Stimulated activated CD8-positive, alpha-beta memory T cell treated with anti-CD3 and anti-CD28 coated beads, Interleukin-12 subunit alpha, Interleukin-12 subunit beta, amount 100 ng/mL, for 24 hours (primary cell): ENCODE data around the gene MEX3B.
A peak's percentile ranks its signal among the peaks of the same experiment; 100 is the strongest.

Experiments used
- DNase-seq: peaks from one replicate; pipeline ENCODE4 v3.0.0-alpha.2; 2020; ENCODE audit errors: extremely low read depth

Gene MEX3B

GRCh38 chr15:82045892-82046665 lies at the start of gene MEX3B:
MEX3B (minus strand) TSS chr15:82046018; CDS start chr15:82045705, 313 bp downstream.
- peak; percentile 81 for DNase-seq

- no peak for DNase-seq
Observed at GRCh38 chr15:82093774-82094211, 48.0 kb upstream of the MEX3B start.

- DNase-seq = no peak
Observed at GRCh38 chr15:82093325-82093724, 47.5 kb upstream of the MEX3B start.

GRCh38 chr15:82091636-82092140 lies 45.9 kb upstream of the MEX3B start:
- DNase-seq = no peak

GRCh38 chr15:82086243-82086995 lies 40.6 kb upstream of the MEX3B start:
- DNase-seq = no peak

- DNase-seq = no peak
Observed at GRCh38 chr15:82081914-82082762, 36.3 kb upstream of the MEX3B start.

GRCh38 chr15:82080774-82081173 lies 35.0 kb upstream of the MEX3B start:
- no peak for DNase-seq

- DNase-seq = no peak
Observed at GRCh38 chr15:82079736-82080135, 33.9 kb upstream of the MEX3B start.

- DNase-seq = no peak
Observed at GRCh38 chr15:82074610-82075009, 28.8 kb upstream of the MEX3B start.

- no peak for DNase-seq
Observed at GRCh38 chr15:82072926-82073537, 27.2 kb upstream of the MEX3B start.

GRCh38 chr15:82066455-82066854 lies 20.6 kb upstream of the MEX3B start:
- DNase-seq = no peak

- no peak for DNase-seq
Observed at GRCh38 chr15:82064824-82065223, 19.0 kb upstream of the MEX3B start.

- no peak for DNase-seq
Observed at GRCh38 chr15:82062479-82063454, 16.9 kb upstream of the MEX3B start.

- no peak for DNase-seq
Observed at GRCh38 chr15:82060817-82061216, 15.0 kb upstream of the MEX3B start.

- DNase-seq = no peak
Observed at GRCh38 chr15:82058517-82059204, 12.8 kb upstream of the MEX3B start.

- no peak for DNase-seq
Observed at GRCh38 chr15:82058026-82058425, 12.2 kb upstream of the MEX3B start.

- no peak for DNase-seq
Observed at GRCh38 chr15:82056958-82057823, 11.4 kb upstream of the MEX3B start.

- no peak for DNase-seq
Observed at GRCh38 chr15:82052751-82053150, 6.9 kb upstream of the MEX3B start.

- no peak for DNase-seq
Observed at GRCh38 chr15:82051664-82052063, 5.8 kb upstream of the MEX3B start.
